PFSK-1 (cell line): Measurements from ENCODE around the gene USP33.

Experiments
- FOXP2 ChIP-seq: optimal IDR thresholded peaks from 2 replicates; pipeline ENCODE3; 2011; ENCODE audit warnings: borderline replicate concordance, control low read depth, inconsistent platforms; ENCODE audit not compliant: insufficient read depth; ENCODE audit errors: extremely low read length, extremely low read depth
- POLR2AphosphoS5 ChIP-seq: IDR thresholded peaks from 2 replicates; pipeline ENCODE4 v1.6.1; 2012; ENCODE audit warnings: low read depth, mild to moderate bottlenecking, control low read depth, low read length, moderate library complexity
- REST ChIP-seq, 2 experiments: IDR thresholded peaks; 2 replicates each; pipeline versions ENCODE4 v1.6.1 to v1.8.0; 2011 to 2012; ENCODE audit warnings: low read depth in 2 of 2, low read length in 2 of 2, control low read depth in 1 of 2, inconsistent platforms in 1 of 2, mild to moderate bottlenecking in 1 of 2, moderate library complexity in 1 of 2; ENCODE audit not compliant: insufficient read depth in 1 of 2
- SIN3A ChIP-seq: IDR thresholded peaks from 2 replicates; pipeline ENCODE4 v1.6.1; 2012; ENCODE audit warnings: mild to moderate bottlenecking, low read length, moderate library complexity, borderline replicate concordance; ENCODE audit not compliant: insufficient read depth
- TAF1 ChIP-seq: IDR thresholded peaks from 2 replicates; pipeline ENCODE4 v1.6.1; 2012; ENCODE audit warnings: low read length, control low read depth, borderline replicate concordance; ENCODE audit not compliant: insufficient read depth

GRCh38 chr1:77661696-77662095 is 98.0 kb downstream of the USP33 start:
- TF ChIP-seq TAF1, result no peak
- TF ChIP-seq POLR2AphosphoS5, result no peak
- no peak for TF ChIP-seq REST (IDR thresholded peaks at IDR 0.05; ENCODE audit: insufficient read depth in 1 of 2, low read depth in 2 of 2, low read length in 2 of 2)
- no peak for TF ChIP-seq FOXP2
- TF ChIP-seq SIN3A, result no peak
